Type B pancreatic cell (in vitro differentiated cells): ENCODE results near the gene EIF2S2. TPM values are rescaled to one million over a fixed set of nuclear protein-coding genes. Genes with fewer than 3 reads are reported as not detected.

ENCODE experiments used
- DNase-seq: peaks from one replicate; pipeline ENCODE4 v3.0.0; 2021; ENCODE audit warnings: mixed read lengths; ENCODE audit not compliant: unreplicated experiment; ENCODE audit errors: extremely low spot score
- H3K27ac Mint-ChIP-seq: 2 replicates; pipeline ENCODE4 v1.8.0; 2021; ENCODE audit warnings: mild to moderate bottlenecking, mixed read lengths
- H3K27me3 Mint-ChIP-seq: 2 replicates; pipeline ENCODE4 v1.8.0; 2021; ENCODE audit warnings: mixed read lengths
- H3K36me3 Mint-ChIP-seq: 2 replicates; pipeline ENCODE4 v1.8.0; 2021; ENCODE audit warnings: mixed read lengths
- H3K4me1 Mint-ChIP-seq: one replicate; pipeline ENCODE4 v1.8.0; 2021; ENCODE audit warnings: mixed read lengths; ENCODE audit not compliant: unreplicated experiment
- H3K4me3 Mint-ChIP-seq: 2 replicates; pipeline ENCODE4 v1.8.0; 2021; ENCODE audit warnings: mild to moderate bottlenecking, mixed read lengths
- H3K9me3 Mint-ChIP-seq: 2 replicates; pipeline ENCODE4 v1.8.0; 2021; ENCODE audit warnings: mixed read lengths
- total RNA-seq: library from RNA; stranded (reverse); gene quantifications from 2 replicates; pipeline ENCODE4 v1.2.1, GENCODE V29; 2021; ENCODE audit warnings: low replicate concordance
- TF ChIP-seq, protein P1 (sequence below): fragments of 200-600 bp; sonication (generic); conservative IDR thresholded peaks from 2 replicates; pipeline ENCODE4 v1.5.0; 2021; ENCODE audit warnings: antibody characterized with exemption, mild to moderate bottlenecking

The EIF2S2 gene
- total RNA-seq, 1 donor from 2014 or later = 87.8 TPM

DNA sequence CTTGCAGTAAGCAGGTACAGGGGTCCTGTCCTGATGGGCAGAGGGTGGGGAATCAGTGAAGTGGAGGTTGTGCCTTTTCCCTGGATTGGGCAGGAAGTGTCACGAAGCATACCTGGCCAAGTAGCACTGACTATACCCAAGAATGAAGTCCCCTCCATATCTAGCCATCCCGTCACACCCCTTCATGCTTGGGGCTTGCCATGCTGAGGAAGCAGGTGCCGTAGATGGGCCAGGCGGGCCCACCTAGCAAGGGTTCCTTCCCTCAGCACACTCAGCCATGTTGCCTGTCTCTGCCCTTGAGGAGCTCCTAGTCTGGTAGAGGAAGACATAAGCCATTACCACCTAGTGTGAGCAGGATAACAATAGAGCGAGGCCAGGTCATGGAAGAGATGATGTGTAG is 33.5 kb downstream of the EIF2S2 start:
- TF ChIP-seq, protein P1, sequence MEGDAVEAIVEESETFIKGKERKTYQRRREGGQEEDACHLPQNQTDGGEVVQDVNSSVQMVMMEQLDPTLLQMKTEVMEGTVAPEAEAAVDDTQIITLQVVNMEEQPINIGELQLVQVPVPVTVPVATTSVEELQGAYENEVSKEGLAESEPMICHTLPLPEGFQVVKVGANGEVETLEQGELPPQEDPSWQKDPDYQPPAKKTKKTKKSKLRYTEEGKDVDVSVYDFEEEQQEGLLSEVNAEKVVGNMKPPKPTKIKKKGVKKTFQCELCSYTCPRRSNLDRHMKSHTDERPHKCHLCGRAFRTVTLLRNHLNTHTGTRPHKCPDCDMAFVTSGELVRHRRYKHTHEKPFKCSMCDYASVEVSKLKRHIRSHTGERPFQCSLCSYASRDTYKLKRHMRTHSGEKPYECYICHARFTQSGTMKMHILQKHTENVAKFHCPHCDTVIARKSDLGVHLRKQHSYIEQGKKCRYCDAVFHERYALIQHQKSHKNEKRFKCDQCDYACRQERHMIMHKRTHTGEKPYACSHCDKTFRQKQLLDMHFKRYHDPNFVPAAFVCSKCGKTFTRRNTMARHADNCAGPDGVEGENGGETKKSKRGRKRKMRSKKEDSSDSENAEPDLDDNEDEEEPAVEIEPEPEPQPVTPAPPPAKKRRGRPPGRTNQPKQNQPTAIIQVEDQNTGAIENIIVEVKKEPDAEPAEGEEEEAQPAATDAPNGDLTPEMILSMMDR = no peak
- H3K4me3 Mint-ChIP-seq = no peak overlapping the region
- no peak overlapping the region for H3K27ac Mint-ChIP-seq
- no peaks in the 10 kb centered on the region for H3K27me3 Mint-ChIP-seq
- no peaks in the 10 kb centered on the region for H3K9me3 Mint-ChIP-seq
- no peak for DNase-seq
- H3K36me3 Mint-ChIP-seq = peaks cover 25% of the 10 kb centered on the region
- H3K4me1 Mint-ChIP-seq = peaks cover 6% of the 10 kb centered on the region

DNA sequence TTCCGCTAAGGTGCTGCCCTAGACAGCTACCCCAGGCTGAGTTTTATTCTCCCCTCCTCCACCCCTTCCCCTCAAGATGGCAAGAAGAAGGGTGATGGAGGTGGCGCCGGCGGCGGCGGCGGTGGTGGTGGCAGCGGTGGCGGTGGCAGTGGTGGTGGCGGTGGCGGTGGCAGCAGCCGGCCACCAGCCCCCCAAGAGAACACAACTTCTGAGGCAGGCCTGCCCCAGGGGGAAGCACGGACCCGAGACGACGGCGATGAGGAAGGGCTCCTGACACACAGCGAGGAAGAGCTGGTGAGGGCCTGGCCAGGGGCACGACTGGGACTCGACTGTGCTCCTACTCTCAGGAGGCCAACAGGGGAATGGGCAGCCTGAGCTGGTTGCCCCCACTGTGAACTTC is 35.1 kb downstream of the EIF2S2 start:
- Mint-ChIP-seq H3K4me1 (peaks cover 6% of the 10 kb centered on the region), H3K36me3 (peaks cover 33% of the 10 kb centered on the region), H3K9me3 (no peaks in the 10 kb centered on the region), H3K27ac (no peak overlapping the region), H3K27me3 (no peaks in the 10 kb centered on the region), H3K4me3 (no peak overlapping the region)
- DNase-seq = no peak
- TF ChIP-seq, protein P1 = no peak

DNA sequence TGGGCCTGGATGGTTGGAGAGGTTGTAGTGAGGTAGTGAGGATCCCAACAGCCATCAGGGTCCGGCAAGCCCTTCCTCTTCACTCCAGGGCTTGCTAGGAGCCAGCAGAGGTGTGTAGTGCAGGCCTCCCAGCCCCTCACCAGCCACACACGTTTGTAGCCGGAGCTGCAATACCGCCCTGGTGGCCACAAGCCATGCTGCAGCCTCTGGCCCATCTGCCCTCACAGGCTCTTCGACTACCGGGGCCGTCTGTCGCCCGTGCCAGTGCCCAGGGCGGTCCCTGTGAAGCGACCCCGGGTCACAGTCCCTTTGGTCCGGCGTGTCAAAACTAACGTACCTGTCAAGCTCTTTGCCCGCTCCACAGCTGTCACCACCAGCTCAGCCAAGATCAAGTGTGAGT is 36.4 kb downstream of the EIF2S2 start:
- Mint-ChIP-seq H3K9me3 (no peaks in the 10 kb centered on the region), H3K4me3 (no peak overlapping the region), H3K36me3 (peaks cover 30% of the 10 kb centered on the region), H3K27ac (no peak overlapping the region), H3K4me1 (peaks cover 6% of the 10 kb centered on the region), H3K27me3 (no peaks in the 10 kb centered on the region)
- TF ChIP-seq, protein P1 = peak; percentile 59
- DNase-seq = no peak

DNA sequence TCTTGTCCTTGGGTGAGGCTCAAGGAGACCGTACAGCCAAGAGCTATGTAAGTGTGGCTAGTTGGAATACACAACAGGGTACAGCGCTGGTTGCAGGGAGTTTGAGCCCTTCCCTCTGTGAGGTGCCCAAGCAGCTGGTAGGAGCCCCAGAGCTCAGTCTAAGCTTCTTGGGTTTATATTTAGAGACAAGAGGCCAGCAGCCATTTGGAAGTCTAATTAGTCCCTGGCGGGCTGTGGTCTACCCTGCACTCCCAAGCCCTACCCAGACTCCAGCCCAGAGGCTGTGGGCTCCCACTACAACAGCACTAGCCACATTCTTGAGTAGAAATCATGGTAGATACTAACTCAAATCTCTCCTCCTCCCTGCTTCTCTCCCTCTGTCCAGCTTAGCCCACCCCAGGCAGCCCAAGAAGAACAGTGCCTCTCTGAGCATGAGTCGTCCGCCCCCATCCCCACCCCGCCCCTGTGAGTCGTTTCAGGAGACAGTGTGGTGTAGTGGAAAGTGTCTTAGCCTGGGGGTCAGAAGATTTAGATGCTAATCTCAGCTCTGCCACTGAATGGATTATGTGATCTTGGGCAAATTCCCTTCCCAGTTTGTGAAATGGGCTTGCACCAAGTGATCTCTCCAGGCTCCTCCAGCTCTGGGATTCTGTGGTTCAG is 37.8 kb downstream of the EIF2S2 start:
- Mint-ChIP-seq H3K4me3 (no peak overlapping the region), H3K36me3 (peaks cover 26% of the 10 kb centered on the region), H3K9me3 (no peaks in the 10 kb centered on the region), H3K27me3 (no peaks in the 10 kb centered on the region), H3K27ac (peak overlapping the region; percentile 47), H3K4me1 (peaks cover 15% of the 10 kb centered on the region)
- TF ChIP-seq, protein P1 = no peak
- DNase-seq = no peak

DNA sequence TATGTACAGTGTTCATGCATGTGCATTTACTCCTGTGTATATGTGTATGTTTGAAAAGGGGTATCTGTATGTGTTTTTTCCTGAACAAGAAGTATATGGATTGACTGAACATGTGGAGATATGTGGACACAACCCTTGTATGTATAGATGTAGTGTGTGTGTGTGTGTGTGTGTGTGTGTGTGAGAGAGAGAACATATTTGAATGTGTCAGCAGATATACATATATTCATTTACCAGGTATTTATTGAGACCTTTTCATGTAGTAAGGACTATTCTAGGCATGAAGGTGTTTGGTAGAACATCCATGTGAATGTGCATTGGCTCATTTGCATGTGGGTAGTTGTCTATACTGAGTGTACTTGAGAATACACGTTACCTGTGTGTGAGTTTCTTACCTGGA is 39.3 kb downstream of the EIF2S2 start:
- H3K27me3 Mint-ChIP-seq = no peaks in the 10 kb centered on the region
- no peaks in the 10 kb centered on the region for H3K9me3 Mint-ChIP-seq
- DNase-seq = no peak

More for the DNA sequence above, 39.3 kb downstream of the EIF2S2 start:
- peaks cover 28% of the 10 kb centered on the region for H3K4me1 Mint-ChIP-seq
- TF ChIP-seq, protein P1 = no peak
- no peak overlapping the region for H3K4me3 Mint-ChIP-seq
- no peak overlapping the region for H3K27ac Mint-ChIP-seq
- peaks cover 16% of the 10 kb centered on the region for H3K36me3 Mint-ChIP-seq
